Esophagus muscularis mucosa (tissue), 4 donors: ENCODE results near the gene TEC.

ENCODE experiments used
- CTCF ChIP-seq, 3 experiments: fragments of 200-600 bp in 2 of 3; fragments of 450-650 bp in 1 of 3; sonication (generic) in 2 of 3; IDR thresholded peaks; one replicate each; pipeline ENCODE4 v1.5.1; 2017 to 2019; ENCODE audit warnings: antibody characterized with exemption in 3 of 3, mild to moderate bottlenecking in 2 of 3, moderate library complexity in 1 of 3
- EP300 ChIP-seq: sonication (generic); formaldehyde crosslinking; IDR thresholded peaks from one replicate; pipeline ENCODE4 v1.6.1; 2017; ENCODE audit warnings: antibody characterized with exemption
- POLR2A ChIP-seq: fragments of 450-650 bp; IDR thresholded peaks from one replicate; pipeline ENCODE4 v1.6.1; 2017; ENCODE audit warnings: antibody characterized with exemption, moderate library complexity, mild to moderate bottlenecking, low read depth
- POLR2AphosphoS5 ChIP-seq, 2 donors: sonication (generic); formaldehyde crosslinking; IDR thresholded peaks; one replicate each; pipeline ENCODE4 v1.6.1; 2017; ENCODE audit warnings: antibody characterized with exemption in 2 of 2

GRCh38 chr4:48222491-48222890 is 47.1 kb downstream of the TEC start:
- TF ChIP-seq CTCF (IDR thresholded peaks at IDR 0.05) (no peak), POLR2A (no peak), POLR2AphosphoS5 (IDR thresholded peaks at IDR 0.05) (no peak), EP300 (no peak)
